ENCODE data around the gene NHSL1. TPM values are rescaled to one million over a fixed set of nuclear protein-coding genes. Genes with fewer than 3 reads are reported as not detected.

NHSL1 gene
- total RNA-seq, 1 donor from 2014 or later, result 33.5 TPM

DNA sequence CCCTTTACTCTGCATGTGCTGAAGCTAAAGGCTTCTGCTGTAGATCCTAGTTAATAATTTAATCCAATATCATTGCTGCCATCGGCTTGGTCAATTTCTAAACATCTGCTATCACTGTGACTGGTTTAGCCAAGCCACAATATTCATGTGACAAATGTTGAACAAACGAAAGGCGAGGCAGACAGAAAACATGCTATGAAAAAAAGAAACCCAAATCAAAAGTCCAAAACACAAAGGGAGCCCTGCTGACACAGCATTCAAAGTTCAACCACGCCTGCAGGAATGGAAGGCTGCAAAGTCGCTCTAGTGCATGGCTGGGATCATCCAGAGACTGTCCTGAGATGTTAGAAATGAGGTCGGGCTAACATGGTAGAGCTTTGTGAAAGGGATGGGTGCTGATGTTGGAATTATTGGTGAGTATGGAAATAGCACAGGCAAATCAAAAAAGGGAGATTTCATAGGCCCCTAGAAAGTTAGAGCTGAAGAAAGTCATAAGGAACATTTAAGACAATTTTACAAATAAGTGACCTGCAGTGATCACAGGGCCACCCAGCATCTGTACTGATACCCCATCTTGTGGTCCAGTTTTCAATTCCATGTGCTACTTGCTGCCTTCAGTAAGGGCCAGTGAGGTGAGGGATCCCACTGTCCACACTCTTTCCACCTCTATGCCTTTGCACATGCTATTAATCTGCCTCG lies 8.8 kb upstream of the NHSL1 start:
- Histone ChIP-seq H3K4me3 (ENCODE audit: insufficient read depth, low read depth, low read length) (no peak overlapping the region), H3K4me1 (ENCODE audit: insufficient read depth, low read length) (no peaks in the 10 kb centered on the region), H3K36me3 (ENCODE audit: insufficient read depth, low read length) (no peaks in the 10 kb centered on the region), H4K20me1 (ENCODE audit: insufficient read depth, low read length) (peaks cover 33% of the 10 kb centered on the region), H3K27ac (ENCODE audit: low read depth, low read length) (no peak overlapping the region), H3K4me2 (ENCODE audit: low read length) (no peak overlapping the region), H2AFZ (ENCODE audit: low read depth, low read length) (no peak overlapping the region), H3K9me3 (ENCODE audit: insufficient read depth, low read depth, low read length) (no peaks in the 10 kb centered on the region), H3K27me3 (ENCODE audit: insufficient read depth, low read length) (no peaks in the 10 kb centered on the region), H3K79me2 (ENCODE audit: insufficient read depth, low read length) (peaks cover 5% of the 10 kb centered on the region), H3K9ac (ENCODE audit: low read length) (no peak overlapping the region)
- Mint-ChIP-seq H3K4me1 (ENCODE audit: low read depth, unreplicated experiment) (peaks cover 15% of the 10 kb centered on the region), H3K27ac (ENCODE audit: unreplicated experiment) (no peak overlapping the region), H3K4me3 (ENCODE audit: unreplicated experiment) (no peak overlapping the region), H3K27me3 (ENCODE audit: low read depth, unreplicated experiment) (no peaks in the 10 kb centered on the region), H3K9me3 (ENCODE audit: unreplicated experiment) (no peaks in the 10 kb centered on the region), H3K36me3 (ENCODE audit: low read depth, unreplicated experiment) (no peaks in the 10 kb centered on the region)
- FAIRE-seq, result no peak
- TF ChIP-seq, protein P1, sequence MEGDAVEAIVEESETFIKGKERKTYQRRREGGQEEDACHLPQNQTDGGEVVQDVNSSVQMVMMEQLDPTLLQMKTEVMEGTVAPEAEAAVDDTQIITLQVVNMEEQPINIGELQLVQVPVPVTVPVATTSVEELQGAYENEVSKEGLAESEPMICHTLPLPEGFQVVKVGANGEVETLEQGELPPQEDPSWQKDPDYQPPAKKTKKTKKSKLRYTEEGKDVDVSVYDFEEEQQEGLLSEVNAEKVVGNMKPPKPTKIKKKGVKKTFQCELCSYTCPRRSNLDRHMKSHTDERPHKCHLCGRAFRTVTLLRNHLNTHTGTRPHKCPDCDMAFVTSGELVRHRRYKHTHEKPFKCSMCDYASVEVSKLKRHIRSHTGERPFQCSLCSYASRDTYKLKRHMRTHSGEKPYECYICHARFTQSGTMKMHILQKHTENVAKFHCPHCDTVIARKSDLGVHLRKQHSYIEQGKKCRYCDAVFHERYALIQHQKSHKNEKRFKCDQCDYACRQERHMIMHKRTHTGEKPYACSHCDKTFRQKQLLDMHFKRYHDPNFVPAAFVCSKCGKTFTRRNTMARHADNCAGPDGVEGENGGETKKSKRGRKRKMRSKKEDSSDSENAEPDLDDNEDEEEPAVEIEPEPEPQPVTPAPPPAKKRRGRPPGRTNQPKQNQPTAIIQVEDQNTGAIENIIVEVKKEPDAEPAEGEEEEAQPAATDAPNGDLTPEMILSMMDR (IDR thresholded peaks at IDR 0.05; ENCODE audit: insufficient read depth, low read depth, low read length), result no peak
- no peak for TF ChIP-seq EZH2 (IDR thresholded peaks at IDR 0.05; ENCODE audit: insufficient read depth, low read length)
- DNase-seq (ENCODE audit: low read depth), result no peak

DNA sequence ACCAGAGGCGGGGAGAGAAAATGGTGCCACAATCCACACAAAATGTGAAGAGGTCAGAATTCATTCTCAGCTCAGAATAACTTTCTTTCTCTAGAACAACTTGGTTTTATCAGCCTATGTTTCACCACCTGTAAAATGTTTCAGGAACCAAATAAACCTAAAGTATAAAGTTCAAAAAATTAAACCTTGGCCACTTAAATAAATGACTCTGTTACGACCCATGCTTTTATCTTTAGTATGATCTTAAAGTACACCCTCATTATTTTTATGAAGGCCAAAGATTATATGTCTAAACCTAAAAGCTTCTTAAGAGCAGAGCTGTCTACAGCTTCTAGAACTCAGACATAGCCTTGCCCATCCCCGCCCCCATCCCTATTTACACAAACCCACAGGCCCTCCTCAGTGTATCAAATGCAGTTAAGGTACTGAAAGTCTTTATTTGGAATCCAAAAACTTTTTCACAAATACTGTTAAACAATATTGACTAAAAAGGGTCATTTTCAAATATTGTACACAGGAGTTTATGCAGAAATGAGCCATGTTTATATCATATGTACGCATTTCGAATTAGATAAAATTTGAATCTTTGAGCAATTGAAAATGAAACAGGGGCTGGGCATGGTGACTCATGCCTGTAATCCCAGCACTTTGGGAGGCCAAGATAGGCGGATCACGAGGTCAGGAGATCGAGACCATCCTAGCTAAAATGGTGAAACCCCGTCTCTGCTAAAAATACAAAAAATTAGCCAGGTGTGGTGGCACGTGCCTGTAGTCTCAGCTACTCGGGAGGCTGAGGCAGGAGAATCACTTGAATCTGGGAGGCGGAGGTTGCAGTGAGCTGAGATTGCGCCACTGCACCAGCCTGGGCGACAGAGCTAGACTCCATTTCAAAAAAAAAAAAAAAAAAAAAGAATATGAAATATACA lies 5.7 kb upstream of the NHSL1 start:
- no peak overlapping the region for H2AFZ ChIP-seq (ENCODE audit: low read depth, low read length)
- Mint-ChIP-seq H3K27me3 (ENCODE audit: low read depth, unreplicated experiment) (no peaks in the 10 kb centered on the region), H3K27ac (ENCODE audit: unreplicated experiment) (no peak overlapping the region), H3K4me1 (ENCODE audit: low read depth, unreplicated experiment) (peaks cover 14% of the 10 kb centered on the region), H3K9me3 (ENCODE audit: unreplicated experiment) (no peaks in the 10 kb centered on the region), H3K4me3 (ENCODE audit: unreplicated experiment) (no peak overlapping the region), H3K36me3 (ENCODE audit: low read depth, unreplicated experiment) (peaks cover 3% of the 10 kb centered on the region)
- peaks cover 17% of the 10 kb centered on the region for H3K79me2 ChIP-seq (ENCODE audit: insufficient read depth, low read length)
- no peak for TF ChIP-seq EZH2 (IDR thresholded peaks at IDR 0.05; ENCODE audit: insufficient read depth, low read length)
- TF ChIP-seq, protein P1 (IDR thresholded peaks at IDR 0.05; ENCODE audit: insufficient read depth, low read depth, low read length), result no peak
- H3K4me1 ChIP-seq (ENCODE audit: insufficient read depth, low read length), result no peaks in the 10 kb centered on the region
- no peak overlapping the region for H3K4me3 ChIP-seq (ENCODE audit: insufficient read depth, low read depth, low read length)
- H3K27me3 ChIP-seq (ENCODE audit: insufficient read depth, low read length), result no peaks in the 10 kb centered on the region
- no peaks in the 10 kb centered on the region for H3K9me3 ChIP-seq (ENCODE audit: insufficient read depth, low read depth, low read length)
- no peaks in the 10 kb centered on the region for H3K36me3 ChIP-seq (ENCODE audit: insufficient read depth, low read length)
- no peak for FAIRE-seq
- H3K9ac ChIP-seq (ENCODE audit: low read length), result no peak overlapping the region
- DNase-seq (ENCODE audit: low read depth), result no peak
- H3K27ac ChIP-seq (ENCODE audit: low read depth, low read length), result no peak overlapping the region
- no peak overlapping the region for H3K4me2 ChIP-seq (ENCODE audit: low read length)
- peaks cover 29% of the 10 kb centered on the region for H4K20me1 ChIP-seq (ENCODE audit: insufficient read depth, low read length)

Measured in astrocyte (in vitro differentiated cells and primary cell).